ENCODE results near the gene JPH4.

- TF ChIP-seq CTCF (IDR thresholded peaks at IDR 0.05) (no peak), ZFX (IDR thresholded peaks at IDR 0.05; ENCODE audit: borderline replicate concordance) (no peak)
Observed at GRCh38 chr14:23610090-23610814, 31.7 kb upstream of the JPH4 start.
